HG03469 (cell line): ENCODE data around the gene PAXIP1.
A peak's percentile ranks its signal among the peaks of the same experiment; 100 is the strongest.

Source experiments
- ATAC-seq: cut with Tn5 transposase; IDR thresholded peaks from one replicate; pipeline ENCODE4 v1.9.1; 2021; ENCODE audit warnings: mild to moderate bottlenecking, moderate library complexity, moderate number of reproducible peaks; ENCODE audit not compliant: unreplicated experiment

Gene PAXIP1

GRCh38 chr7:154914308-154914995 is 88.5 kb downstream of the PAXIP1 start:
- ATAC-seq = no peak

- peak; percentile 89 for ATAC-seq
These were observed 89.2 kb downstream of the PAXIP1 start for GRCh38 chr7:154913638-154914307.

- no peak for ATAC-seq
These were observed 89.9 kb downstream of the PAXIP1 start for GRCh38 chr7:154912871-154913637.

GRCh38 chr7:154911862-154912455 is 91.0 kb downstream of the PAXIP1 start:
- no peak for ATAC-seq

GRCh38 chr7:154911411-154911810 is 91.5 kb downstream of the PAXIP1 start:
- no peak for ATAC-seq

- ATAC-seq = no peak
These were observed 91.9 kb downstream of the PAXIP1 start for GRCh38 chr7:154910977-154911376.

- no peak for ATAC-seq
These were observed 92.8 kb downstream of the PAXIP1 start for GRCh38 chr7:154910125-154910524.

GRCh38 chr7:154909241-154910105 is 93.5 kb downstream of the PAXIP1 start:
- no peak for ATAC-seq

- no peak for ATAC-seq
These were observed 95.0 kb downstream of the PAXIP1 start for GRCh38 chr7:154907651-154908620.

GRCh38 chr7:154906736-154907355 is 96.1 kb downstream of the PAXIP1 start:
- ATAC-seq = no peak

GRCh38 chr7:154906201-154906600 is 96.7 kb downstream of the PAXIP1 start:
- ATAC-seq = no peak

GRCh38 chr7:154905615-154906014 is 97.3 kb downstream of the PAXIP1 start:
- no peak for ATAC-seq

GRCh38 chr7:154905146-154905545 is 97.8 kb downstream of the PAXIP1 start:
- no peak for ATAC-seq

GRCh38 chr7:154903083-154903731 is 99.7 kb downstream of the PAXIP1 start:
- ATAC-seq = no peak

- no peak for ATAC-seq
These were observed 100.3 kb downstream of the PAXIP1 start for GRCh38 chr7:154902600-154903082.

GRCh38 chr7:154899862-154900261 is 103.1 kb downstream of the PAXIP1 start:
- no peak for ATAC-seq

- no peak for ATAC-seq
These were observed 103.7 kb downstream of the PAXIP1 start for GRCh38 chr7:154898973-154899855.
